HUDEP-2 (cell line): ENCODE results near the gene GNB5.
A peak's percentile ranks its signal among the peaks of the same experiment; 100 is the strongest.

Experiments
- DNase-seq, 76 experiments: peaks; one replicate each; lab custom pipeline; 2025; ENCODE audit not compliant: unreplicated experiment in 76 of 76; lab: John Stamatoyannopoulos, UW

GNB5 gene

DNA sequence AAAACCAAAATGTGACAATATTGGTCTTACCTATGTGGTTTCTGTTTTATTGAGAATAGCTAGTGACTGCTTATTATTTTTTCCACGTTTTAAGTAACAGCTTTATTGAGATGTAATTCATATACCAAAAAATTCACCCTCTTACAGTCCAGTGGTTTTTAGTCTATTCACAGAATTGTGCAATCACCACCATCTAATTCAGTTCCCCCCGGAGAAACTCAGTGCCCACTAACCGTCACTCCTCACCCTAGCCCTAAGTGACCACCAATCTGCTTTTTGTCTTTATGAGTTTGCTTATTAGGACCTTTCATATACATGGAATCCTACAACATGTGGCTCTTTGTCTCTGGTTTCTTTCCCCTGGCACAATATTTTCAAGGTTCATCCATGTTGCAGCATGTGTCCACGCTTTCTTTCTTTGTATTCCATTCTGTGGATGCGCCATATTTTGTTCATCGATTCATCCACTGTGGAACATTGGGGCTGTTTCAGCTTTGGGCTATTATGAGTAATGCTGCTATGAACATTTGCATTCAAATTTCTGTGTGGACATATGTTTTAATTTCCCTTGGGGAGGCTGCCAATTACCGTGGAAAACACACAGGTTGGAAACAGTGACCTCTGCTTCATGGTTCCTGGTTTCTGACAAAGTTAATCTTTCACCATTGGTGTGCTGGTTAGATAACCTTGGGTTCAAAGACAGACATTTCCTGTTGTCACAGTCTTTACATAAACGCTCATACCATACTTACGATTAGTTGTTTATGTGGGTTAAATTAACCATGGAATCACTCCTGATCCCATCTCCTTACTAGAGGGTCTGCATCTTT, 75.4 kb downstream of the GNB5 start:
- no peak for DNase-seq

DNA sequence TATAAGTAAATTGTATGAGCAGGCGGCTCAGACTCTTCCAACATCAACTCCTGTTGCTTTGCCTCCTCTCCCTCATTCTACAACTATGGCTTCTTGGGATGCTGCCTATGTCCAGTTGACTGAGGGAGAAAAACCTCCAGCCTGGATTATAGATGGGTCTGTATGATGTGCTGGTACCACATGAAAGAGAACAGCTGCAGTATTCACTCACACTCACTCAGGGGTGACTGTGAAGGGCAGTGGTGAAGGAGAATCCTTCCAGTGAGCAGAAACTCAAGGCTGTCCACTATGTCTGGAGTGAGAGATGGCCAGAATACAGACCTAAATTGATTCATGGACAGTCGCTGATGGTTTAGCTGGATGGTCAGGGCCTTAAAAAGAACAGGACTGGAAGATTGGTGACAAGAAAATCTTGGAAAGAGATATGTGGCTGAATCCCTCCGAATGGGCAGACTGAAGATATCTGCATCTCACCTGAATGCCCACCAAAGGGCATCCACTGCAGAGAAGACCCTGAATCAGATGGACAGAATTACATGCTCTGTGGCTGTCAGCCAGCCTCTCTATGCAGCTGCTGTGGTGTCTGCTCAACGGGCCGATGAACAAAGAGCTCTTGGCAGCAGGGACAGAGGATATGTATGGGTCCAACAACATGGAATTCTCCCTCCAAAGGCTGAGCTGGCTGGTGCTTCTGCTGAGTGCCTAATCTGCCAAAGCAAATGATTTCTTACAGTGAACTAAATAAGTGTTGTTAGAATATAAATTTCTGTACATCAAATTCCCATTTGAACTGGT, 76.7 kb downstream of the GNB5 start:
- no peak for DNase-seq

DNA sequence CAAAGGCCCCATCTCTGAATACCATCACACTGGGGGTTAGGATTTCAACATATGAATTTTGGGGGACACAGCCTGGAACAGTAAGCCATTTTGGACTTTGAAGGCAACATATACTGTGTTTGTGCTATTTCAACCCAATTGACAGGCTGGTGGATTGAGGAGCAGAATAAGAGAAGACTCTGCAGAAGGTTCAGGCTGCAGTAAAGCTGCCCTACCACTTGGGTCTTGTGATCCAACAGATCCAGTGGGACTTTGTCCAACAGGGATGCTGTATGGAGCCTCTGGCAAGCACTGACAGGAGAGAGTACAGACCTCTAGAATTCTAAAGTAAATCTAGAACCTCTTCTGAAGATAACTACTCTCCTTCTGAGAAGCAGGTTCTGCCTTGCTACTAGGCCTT, 77.5 kb downstream of the GNB5 start:
- no peak for DNase-seq

DNA sequence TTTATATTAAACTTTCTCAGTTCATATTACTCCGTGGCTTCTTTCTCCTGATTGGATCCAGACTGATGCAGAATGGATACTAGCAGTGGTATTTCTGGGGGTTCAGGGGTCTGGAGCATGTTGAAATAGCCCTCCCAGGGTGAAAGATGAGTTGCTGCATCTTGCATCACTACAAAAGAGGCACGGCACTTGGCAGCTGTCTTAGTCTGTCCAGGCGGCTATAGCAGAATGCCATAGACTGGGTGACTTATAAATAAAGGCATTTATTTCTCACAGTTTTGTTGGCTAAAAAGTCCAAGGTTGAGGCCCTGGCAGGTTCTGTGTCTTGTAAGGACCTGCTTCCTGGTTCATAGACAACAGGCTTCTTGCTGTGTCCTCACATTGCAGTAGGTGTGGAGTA, 78.0 kb downstream of the GNB5 start:
- DNase-seq, result no peak

- DNase-seq, result no peak
Observed at GRCh38 chr15:52112203-52112750, 78.9 kb downstream of the GNB5 start.

GRCh38 chr15:52111517-52112202, 79.5 kb downstream of the GNB5 start:
- DNase-seq, result no peak

GRCh38 chr15:52109559-52110451, 81.4 kb downstream of the GNB5 start:
- no peak for DNase-seq

DNA sequence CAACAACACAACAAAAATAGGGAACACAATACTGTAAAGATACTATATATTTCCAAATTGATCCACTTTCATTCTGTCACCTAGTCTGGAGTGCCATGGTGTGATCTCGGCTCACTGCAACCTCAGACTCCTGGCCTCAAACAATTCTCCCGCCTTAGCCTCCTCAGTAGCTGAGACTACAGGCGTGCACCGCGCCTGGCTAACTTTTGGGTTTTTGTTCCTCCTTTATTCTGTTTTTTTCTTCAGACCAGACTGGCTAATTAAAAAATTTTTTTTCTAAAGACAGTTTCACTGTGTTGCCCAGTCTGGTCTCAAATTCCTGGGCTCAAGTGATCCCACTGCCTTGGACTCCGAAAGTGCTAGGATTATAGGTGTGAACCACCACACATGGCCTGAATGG, 84.0 kb downstream of the GNB5 start:
- no peak for DNase-seq

- no peak for DNase-seq
Observed at GRCh38 chr15:52106641-52107040, 84.6 kb downstream of the GNB5 start.

- no peak for DNase-seq
Observed at GRCh38 chr15:52105846-52106245, 85.3 kb downstream of the GNB5 start.

DNA sequence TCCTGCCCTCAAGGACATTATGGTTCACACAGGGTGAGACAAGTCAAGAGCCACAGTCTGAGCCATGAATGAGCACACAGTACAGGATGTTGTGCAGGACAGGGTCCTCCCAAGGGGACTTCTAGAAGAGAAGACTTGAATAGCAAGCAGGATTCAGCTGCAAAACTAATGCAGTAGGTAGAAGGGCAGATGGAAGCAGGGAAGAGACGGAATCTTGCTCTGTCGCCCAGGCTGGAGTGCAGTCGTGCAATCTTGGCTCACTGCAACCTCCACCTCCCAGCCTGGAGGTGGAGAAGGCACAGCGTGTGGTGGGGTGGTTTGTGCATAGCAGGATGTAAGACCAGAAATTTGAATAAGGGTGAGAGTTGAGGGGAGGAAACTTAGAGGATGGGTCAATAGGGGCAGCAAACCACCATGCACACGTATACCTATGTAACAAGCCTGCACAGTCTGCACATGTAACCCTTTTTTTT, 86.6 kb downstream of the GNB5 start:
- DNase-seq, result no peak

GRCh38 chr15:52103217-52104207, 87.7 kb downstream of the GNB5 start:
- DNase-seq, result peak in 1 of 76 experiments; percentile 17

DNA sequence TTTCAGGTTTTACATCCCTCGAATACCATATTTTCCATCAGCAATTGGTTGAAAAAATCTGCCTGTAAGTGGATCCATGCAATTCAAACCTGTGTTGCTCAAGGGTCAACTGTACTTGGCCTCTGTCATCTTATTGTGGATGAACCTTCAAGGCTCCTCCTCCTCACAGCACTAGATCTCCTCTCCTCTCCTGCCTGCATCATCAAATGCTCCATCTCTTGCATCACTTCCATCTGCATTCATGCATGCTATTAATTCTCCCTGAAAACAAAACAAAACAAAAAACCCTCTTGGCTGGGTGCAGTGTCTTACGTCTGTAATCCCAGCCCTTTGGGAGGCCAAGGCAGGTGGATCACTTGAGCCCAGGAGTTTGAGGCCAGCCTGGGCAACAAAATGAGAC, 88.7 kb downstream of the GNB5 start:
- DNase-seq, result no peak

- DNase-seq, result no peak
Observed at GRCh38 chr15:52101542-52102323, 89.5 kb downstream of the GNB5 start.

DNA sequence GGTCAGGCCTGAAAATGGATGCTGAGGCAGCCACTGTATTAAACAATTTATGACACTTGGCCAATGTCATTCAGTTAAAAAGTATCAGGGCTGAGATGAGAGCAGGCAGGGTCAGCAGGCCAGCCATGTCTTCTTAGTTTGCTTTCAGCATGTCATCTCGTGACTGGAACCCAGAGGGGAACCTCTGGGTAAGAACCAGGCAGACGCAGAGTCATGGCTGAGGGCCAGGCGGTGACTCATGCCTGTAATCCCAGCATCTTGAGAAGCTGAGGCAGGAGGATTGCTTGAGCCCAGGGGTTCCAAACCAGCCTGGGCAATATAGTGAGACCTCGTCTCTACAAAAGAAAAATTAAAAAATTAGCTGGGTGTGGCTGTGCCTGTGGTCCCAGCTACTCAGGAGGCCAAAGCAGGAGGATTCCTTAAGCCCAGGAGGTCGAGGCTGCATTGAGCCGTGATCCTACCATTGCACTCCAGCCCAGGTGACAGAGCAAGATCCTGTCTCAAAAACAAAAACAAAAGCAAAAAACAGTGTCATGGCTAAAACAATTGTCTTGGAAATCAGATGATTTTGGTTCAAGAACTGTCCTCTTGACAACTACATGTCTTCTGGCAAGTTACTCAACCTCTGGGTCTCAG, 90.3 kb downstream of the GNB5 start:
- peak in 64 of 76 experiments; percentile 1 to 80 (median 43) for DNase-seq

GRCh38 chr15:52099651-52100272, 91.4 kb downstream of the GNB5 start:
- no peak for DNase-seq

- DNase-seq, result no peak
Observed at GRCh38 chr15:52098323-52098722, 92.9 kb downstream of the GNB5 start.
